HCT116 (cell line): Measurements from ENCODE around the gene SLC39A12. TPM values are rescaled to one million over a fixed set of nuclear protein-coding genes. Genes with fewer than 3 reads are reported as not detected.

Source experiments
- ATAC-seq: fragments of 200-7000 bp; cut with Tn5 transposase; 2 replicates; pipeline ENCODE4 v1.9.1; 2020; ENCODE audit warnings: mild to moderate bottlenecking, moderate library complexity
- BruUV-seq: library from RNA; stranded (reverse); fragments of 400-500 nt; replicated peaks from 2 replicates; lab custom pipeline; 2021; lab: Mats Ljungman, UMichigan
- CTCF ChIA-PET: fragments of 300-600 bp; sonication (Branson Sonifier 250); formaldehyde crosslinking; loops from one replicate; lab custom pipeline; 2021; ENCODE audit warnings: antibody characterized with exemption; lab: Charles Lee
- POLR2A ChIA-PET: fragments of 300-600, 350-600 bp; sonication (Branson Sonifier 250); formaldehyde crosslinking; loops from one replicate; lab custom pipeline; 2021; ENCODE audit warnings: antibody characterized with exemption; lab: Charles Lee
- RAD21 ChIA-PET, 2 experiments: fragments of 300-600 bp; sonication (Branson Sonifier 250); formaldehyde crosslinking; loops; one replicate each; lab custom pipeline; 2023; ENCODE audit warnings: low total read pairs in 2 of 2; ENCODE audit not compliant: uncharacterized antibody in 2 of 2, unreplicated experiment in 2 of 2, low non-redundant PET in 1 of 2; lab: Charles Lee
- DNase-seq: peaks from one replicate; pipeline ENCODE4 v3.0.0-alpha.2; 2010; ENCODE audit warnings: low read depth, low spot score
- H2AFZ ChIP-seq: fragments of 200-600 bp; shearing (Covaris generic), sonication (generic); 2 replicates; pipeline ENCODE4 v1.6.1; 2017; ENCODE audit warnings: low read depth, mixed run types, mixed read lengths, antibody characterized with exemption, low read length; ENCODE audit not compliant: poor library complexity, severe bottlenecking
- H3K27ac ChIP-seq: 2 replicates; pipeline ENCODE4 v1.5.1; 2012; ENCODE audit warnings: low read depth, low read length
- H3K27me3 ChIP-seq: fragments of 200-600 bp; sonication (generic); 2 replicates; pipeline ENCODE4 v1.6.1; 2016; ENCODE audit warnings: mixed run types, low read length, mixed read lengths; ENCODE audit not compliant: insufficient read depth
- H3K36me3 ChIP-seq, 2 experiments: fragments of 200-500 bp in 1 of 2; fragments of 200-600 bp in 1 of 2; sonication (Bioruptor generic) in 1 of 2; sonication (generic) in 1 of 2; 2 replicates each; pipeline versions ENCODE4 v1.5.1 to v1.6.1; 2014 to 2016; ENCODE audit warnings: low read length in 2 of 2, inconsistent platforms in 1 of 2, mixed read lengths in 1 of 2, mixed run types in 1 of 2; ENCODE audit not compliant: insufficient read depth in 2 of 2, control insufficient read depth in 1 of 2
- H3K4me1 ChIP-seq, 2 experiments: fragments of 200-600 bp in 1 of 2; sonication (generic) in 1 of 2; 2 replicates each; pipeline versions ENCODE4 v1.5.1 to v1.6.1; 2012 to 2017; ENCODE audit warnings: low read length in 2 of 2, inconsistent platforms in 1 of 2, mild to moderate bottlenecking in 1 of 2, mixed read lengths in 1 of 2, mixed run types in 1 of 2, moderate library complexity in 1 of 2; ENCODE audit not compliant: insufficient read depth in 2 of 2, control insufficient read depth in 1 of 2
- H3K4me2 ChIP-seq: fragments of 200-600 bp; sonication (generic); 2 replicates; pipeline ENCODE4 v1.6.1; 2017; ENCODE audit warnings: mixed run types, low read length, mixed read lengths
- H3K4me3 ChIP-seq, 2 experiments: fragments of 200-600 bp in 1 of 2; sonication (generic) in 1 of 2; replicated peaks in 1 of 2; 2 replicates each; pipeline ENCODE4 v1.5.1; 2011 to 2016; ENCODE audit warnings: low read length in 2 of 2, control low read depth in 1 of 2, low read depth in 1 of 2, mild to moderate bottlenecking in 1 of 2, mixed read lengths in 1 of 2, mixed run types in 1 of 2
- H3K79me2 ChIP-seq: fragments of 200-600 bp; sonication (generic); 2 replicates; pipeline ENCODE4 v1.6.1; 2017; ENCODE audit warnings: mild to moderate bottlenecking, mixed run types, low read length, moderate library complexity, mixed read lengths; ENCODE audit not compliant: insufficient read depth
- H3K9ac ChIP-seq: fragments of 200-600 bp; sonication (generic); 2 replicates; pipeline ENCODE4 v1.6.1; 2016; ENCODE audit warnings: low read length, mixed read lengths
- H3K9me2 ChIP-seq: fragments of 200-600 bp; sonication (generic), shearing (Covaris generic); 2 replicates; pipeline ENCODE4 v1.6.1; 2017; ENCODE audit warnings: mixed run types, mild to moderate bottlenecking, moderate library complexity; ENCODE audit not compliant: insufficient read depth
- H3K9me3 ChIP-seq, 2 experiments: fragments of 200-500 bp in 1 of 2; fragments of 200-600 bp in 1 of 2; sonication (Bioruptor generic) in 1 of 2; sonication (generic) in 1 of 2; 2 replicates each; pipeline ENCODE4 v1.6.1; 2014 to 2017; ENCODE audit warnings: low read length in 2 of 2, mixed read lengths in 2 of 2, inconsistent platforms in 1 of 2, low read depth in 1 of 2, mild to moderate bottlenecking in 1 of 2, mixed run types in 1 of 2, moderate library complexity in 1 of 2; ENCODE audit not compliant: control insufficient read depth in 1 of 2, insufficient read depth in 1 of 2
- H4K20me1 ChIP-seq: fragments of 200-600 bp; sonication (generic), shearing (Covaris generic); 2 replicates; pipeline ENCODE4 v1.6.1; 2017; ENCODE audit warnings: mixed run types, mild to moderate bottlenecking, moderate library complexity; ENCODE audit not compliant: insufficient read depth
- ATF3 ChIP-seq: IDR thresholded peaks from 2 replicates; pipeline ENCODE4 v1.6.1; 2012
- CBX3 ChIP-seq: IDR thresholded peaks from 2 replicates; pipeline ENCODE4 v1.6.1; 2012; ENCODE audit warnings: low read depth
- ELF1 ChIP-seq: IDR thresholded peaks from 2 replicates; pipeline ENCODE4 v1.6.1; 2012; ENCODE audit warnings: low read depth, borderline replicate concordance
- EZH2phosphoT487 ChIP-seq: fragments of 200-600 bp; IDR thresholded peaks from 2 replicates; pipeline ENCODE4 v1.6.1; 2018; ENCODE audit warnings: antibody characterized with exemption, borderline replicate concordance
- POLR2A ChIP-seq: IDR thresholded peaks from 2 replicates; pipeline ENCODE4 v1.7.0; 2011; ENCODE audit warnings: borderline replicate concordance; ENCODE audit not compliant: insufficient read depth, insufficient read length; ENCODE audit errors: extremely low read depth
- POLR2AphosphoS5 ChIP-seq: IDR thresholded peaks from 2 replicates; pipeline ENCODE4 v1.6.1; 2011; ENCODE audit warnings: mild to moderate bottlenecking, low read depth, low read length, moderate library complexity
- RAD21 ChIP-seq: IDR thresholded peaks from 2 replicates; pipeline ENCODE4 v1.6.1; 2012; ENCODE audit warnings: low read depth, mild to moderate bottlenecking
- REST ChIP-seq: IDR thresholded peaks from 2 replicates; pipeline ENCODE4 v1.6.1; 2012; ENCODE audit warnings: low read depth
- SIN3A ChIP-seq: IDR thresholded peaks from 2 replicates; pipeline ENCODE4 v1.6.1; 2012; ENCODE audit warnings: low read depth
- SP1 ChIP-seq: IDR thresholded peaks from 2 replicates; pipeline ENCODE4 v1.6.1; 2012; ENCODE audit warnings: low read depth
- TCF7L2 ChIP-seq: IDR thresholded peaks from 2 replicates; pipeline ENCODE4 v1.7.0; 2011; ENCODE audit warnings: borderline replicate concordance, inconsistent platforms; ENCODE audit not compliant: insufficient read depth, insufficient read length; ENCODE audit errors: extremely low read depth
- ZFX ChIP-seq: fragments of 450-650 bp; IDR thresholded peaks from 2 replicates; pipeline ENCODE4 v1.6.1; 2017
- intact Hi-C: fragments of 100-400 bp; cut with micrococcal nuclease; formaldehyde crosslinking; loops from 2 replicates; pipeline ENCODE4 v1.10.0; 2022
- total RNA-seq: library from RNA; stranded (reverse); gene quantifications from one replicate; pipeline ENCODE4 v1.2.1, GENCODE V29; 2021; ENCODE audit not compliant: unreplicated experiment

The SLC39A12 gene
- total RNA-seq, 1 experiment from 2014 or later, result not detected

GRCh38 chr10:17910125-17910789, 41.5 kb upstream of the SLC39A12 start (continued):
- TF ChIP-seq REST, result no peak

GRCh38 chr10:17912754-17913153, 39.0 kb upstream of the SLC39A12 start:
- ChIA-PET POLR2A (no interaction called here), RAD21 (no interaction called here), CTCF (no interaction called here)
- TF ChIP-seq ZFX (no peak), REST (no peak), RAD21 (no peak), EZH2phosphoT487 (no peak), ATF3 (no peak), TCF7L2 (no peak), CBX3 (no peak), POLR2A (no peak), SP1 (no peak), ELF1 (no peak), SIN3A (no peak), POLR2AphosphoS5 (no peak)
- Histone ChIP-seq H4K20me1 (no peaks in the 10 kb centered on the region), H3K9me2 (no peaks in the 10 kb centered on the region), H3K9me3 (no peaks in the 10 kb centered on the region), H3K27me3 (no peaks in the 10 kb centered on the region), H3K27ac (no peak overlapping the region), H3K9ac (no peak overlapping the region), H3K36me3 (no peaks in the 10 kb centered on the region), H3K4me2 (no peak overlapping the region), H2AFZ (no peak overlapping the region), H3K4me1 (no peaks in the 10 kb centered on the region), H3K79me2 (no peaks in the 10 kb centered on the region), H3K4me3 (no peak overlapping the region)
- BruUV-seq, result no TSS peak
- ATAC-seq (no peak), DNase-seq (no peak)
- intact Hi-C loops, result no loop called here
